Transverse colon (tissue), 4 donors: ENCODE data around the gene PLXNA3.

Experiments used
- CTCF ChIP-seq, 5 experiments: fragments of 200-600 bp in 3 of 5; fragments of 450-650 bp in 2 of 5; sonication (generic) in 3 of 5; IDR thresholded peaks; 1 replicate in 2 of 5; 2 replicates in 3 of 5; pipeline ENCODE4 v1.5.1; 2016 to 2017; ENCODE audit warnings: antibody characterized with exemption in 5 of 5, inconsistent platforms in 3 of 5, mild to moderate bottlenecking in 2 of 5, moderate library complexity in 1 of 5
- EP300 ChIP-seq: sonication (generic); formaldehyde crosslinking; IDR thresholded peaks from one replicate; pipeline ENCODE4 v1.6.1; 2017; ENCODE audit warnings: antibody characterized with exemption, low read depth
- POLR2A ChIP-seq: fragments of 450-650 bp; IDR thresholded peaks from one replicate; pipeline ENCODE4 v1.6.1; 2016; ENCODE audit warnings: antibody characterized with exemption, mild to moderate bottlenecking, moderate library complexity
- POLR2AphosphoS5 ChIP-seq, 3 donors: sonication (generic); formaldehyde crosslinking; IDR thresholded peaks; one replicate each; pipeline ENCODE4 v1.6.1; 2016; ENCODE audit warnings: antibody characterized with exemption in 3 of 3

- TF ChIP-seq CTCF (IDR thresholded peaks at IDR 0.05), result no peak
- no peak for TF ChIP-seq POLR2A
- TF ChIP-seq POLR2AphosphoS5 (IDR thresholded peaks at IDR 0.05), result no peak
- no peak for TF ChIP-seq EP300
Observed at GRCh38 chrX:154485150-154486051, 27.3 kb downstream of the PLXNA3 start.
